Motor neuron (in vitro differentiated cells): Measurements from ENCODE around the gene SNX5. TPM values are rescaled to one million over a fixed set of nuclear protein-coding genes. Genes with fewer than 3 reads are reported as not detected.

Experiments used
- ATAC-seq, 8 experiments: fragments of 200-7000 bp; cut with Tn5 transposase; replicated peaks in 6 of 8; 2 replicates each; pipeline ENCODE4 v1.8.0; 2021; ENCODE audit warnings: mild to moderate bottlenecking in 8 of 8, moderate library complexity in 8 of 8
- H3K27ac ChIP-seq, 2 donors: fragments of 250-450 bp; sonication (Bioruptor Pico); 2 replicates each; pipeline ENCODE4 v1.9.0; 2021; ENCODE audit warnings: antibody characterized with exemption in 2 of 2, mild to moderate bottlenecking in 2 of 2, moderate library complexity in 1 of 2
- H3K4me1 ChIP-seq, 2 donors: fragments of 250-450 bp; sonication (Bioruptor Pico); replicated peaks in 1 of 2; 2 replicates each; pipeline ENCODE4 v1.6.1; 2021; ENCODE audit warnings: antibody characterized with exemption in 2 of 2, mild to moderate bottlenecking in 2 of 2, moderate library complexity in 1 of 2
- H3K4me3 ChIP-seq, 5 donors: fragments of 250-450 bp; sonication (Bioruptor Pico); 2 replicates each; pipeline ENCODE4 v1.9.0; 2021; ENCODE audit warnings: antibody characterized with exemption in 5 of 5, mild to moderate bottlenecking in 5 of 5, moderate library complexity in 4 of 5
- WGBS, 10 experiments: fragments of 450-650 bp; shearing (Covaris generic); methylation state at CpG; one replicate each; pipeline ENCODE4 v1.0.0; 2022; 5-methylcytosine and 5-hydroxymethylcytosine counted together
- in situ Hi-C, 9 experiments: fragments of 400-800 bp; cut with MboI; loops; one replicate each; pipeline ENCODE4 v1.15.0; 2021; ENCODE audit warnings: low sequenced_read_pairs in 9 of 9, low pct_unique_long_range_greater_than_20kb in 2 of 9; ENCODE audit not compliant: unreplicated experiment in 9 of 9
- total RNA-seq, 8 experiments: library from RNA; unstranded; fragments of 300-600 nt; gene quantifications; 2 replicates each; pipeline versions ENCODE4 v1.2.3 to v1.2.4, GENCODE V29; 2022

The SNX5 gene
- total RNA-seq, 8 experiments from 2014 or later: 41.7 to 199 (median 73.8) TPM

- no peak for ATAC-seq
- 89 to 100% methylated on average over 3 of the region's 3 CpGs; no CpG with 5 or more reads in 8 of the 10 experiments for WGBS, 10 experiments
- Histone ChIP-seq H3K4me3 (no peak overlapping the region), H3K4me1 (no peaks in the 10 kb centered on the region), H3K27ac (no peak overlapping the region)
- in situ Hi-C loops: no loop called here
Observed at GRCh38 chr20:17987988-17988387, 19.4 kb upstream of the SNX5 start.

- 75 to 100% (median 92%) methylated on average over 1 to 7 of the region's 7 CpGs for WGBS, 10 experiments
- ATAC-seq: no peak
- no peak overlapping the region for H3K4me3 ChIP-seq
- H3K4me1 ChIP-seq: no peaks in the 10 kb centered on the region
- in situ Hi-C loops: no loop called here
- H3K27ac ChIP-seq: no peak overlapping the region
Observed at GRCh38 chr20:17985388-17986018, 16.9 kb upstream of the SNX5 start.

- WGBS, 10 experiments: 86 to 100% (median 100%) methylated on average over 1 to 4 of the region's 6 CpGs; no CpG with 5 or more reads in 5 of the 10 experiments
- H3K4me3 ChIP-seq: no peak overlapping the region
- H3K4me1 ChIP-seq: peaks cover 16 to 28% of the 10 kb centered on the region in 2 donors
- in situ Hi-C loops: no loop called here
- ATAC-seq: no peak
- no peak overlapping the region for H3K27ac ChIP-seq
Observed at GRCh38 chr20:17976305-17976704, 7.7 kb upstream of the SNX5 start.

GRCh38 chr20:17972121-17972520, 3.5 kb upstream of the SNX5 start:
- H3K4me1 ChIP-seq: peaks cover 16 to 33% of the 10 kb centered on the region in 2 donors
- peak overlapping the region; percentile 64 to 83 (median 66) for H3K4me3 ChIP-seq
- no peak for ATAC-seq
- H3K27ac ChIP-seq: no peak overlapping the region
- WGBS, 10 experiments: 13 to 100% (median 82%) methylated on average over 1 to 2 of the region's 2 CpGs; no CpG with 5 or more reads in 3 of the 10 experiments
- in situ Hi-C loops: loop anchor here in 1 of 9 experiments (25.0 kb wide), 1 partner anchor 310 kb away; no protein-coding TSS in a partner anchor

GRCh38 chr20:17971300-17972013, 2.9 kb upstream of the SNX5 start:
- Histone ChIP-seq H3K4me1 (peaks cover 16 to 33% of the 10 kb centered on the region in 2 donors), H3K27ac (no peak overlapping the region), H3K4me3 (peak overlapping the region; percentile 64 to 83 (median 66))
- in situ Hi-C loops: loop anchor here in 1 of 9 experiments (25.0 kb wide), 1 partner anchor 309 kb away; no protein-coding TSS in a partner anchor
- 0 to 40% (median 7%) methylated on average over 1 to 6 of the region's 7 CpGs; no CpG with 5 or more reads in 5 of the 10 experiments for WGBS, 10 experiments
- ATAC-seq: peak in 1 of 8 experiments; percentile 1

- H3K4me3 ChIP-seq: peak overlapping the region; percentile 64 to 83 (median 66)
- peak in 1 of 8 experiments; percentile 0 for ATAC-seq
- peak overlapping the region in 1 of 2 donors; percentile 100 for H3K27ac ChIP-seq
- 0 to 60% (median 0%) methylated on average over 1 to 9 of the region's 9 CpGs for WGBS, 10 experiments
- in situ Hi-C loops: loop anchor here in 1 of 9 experiments (25.0 kb wide), 1 partner anchor 308 kb away; no protein-coding TSS in a partner anchor
- peaks cover 23 to 41% of the 10 kb centered on the region in 2 donors for H3K4me1 ChIP-seq
Observed at GRCh38 chr20:17969884-17970409, 1.4 kb upstream of the SNX5 start.

- 0 to 2% (median 0%) methylated on average over 3 to 16 of the region's 28 CpGs; no CpG with 5 or more reads in 2 of the 10 experiments for WGBS, 10 experiments
- Histone ChIP-seq H3K27ac (peak overlapping the region; percentile 9 to 100), H3K4me1 (peaks cover 26 to 44% of the 10 kb centered on the region in 2 donors), H3K4me3 (peak overlapping the region; percentile 64 to 83 (median 66))
- ATAC-seq: peak; percentile 3 to 18 (median 11)
- in situ Hi-C loops: loop anchor here in 1 of 9 experiments (25.0 kb wide), 1 partner anchor 307 kb away; no protein-coding TSS in a partner anchor
Observed at GRCh38 chr20:17969278-17969883, 787 bp upstream of the SNX5 start.

GRCh38 chr20:17967521-17968365, 851 bp downstream of the SNX5 start:
- peaks cover 11 to 32% of the 10 kb centered on the region in 2 donors for H3K4me1 ChIP-seq
- H3K4me3 ChIP-seq: peak overlapping the region; percentile 64 to 83 (median 66)
- peak in 2 of 8 experiments; percentile 11 to 15 for ATAC-seq
- peak overlapping the region; percentile 100 for H3K27ac ChIP-seq
- in situ Hi-C loops: loop anchor here in 1 of 9 experiments (25.0 kb wide), 1 partner anchor 305 kb away; no protein-coding TSS in a partner anchor
- 0 to 20% (median 0%) methylated on average over 3 to 19 of the region's 41 CpGs for WGBS, 10 experiments

- peak overlapping the region; percentile 64 to 83 (median 66) for H3K4me3 ChIP-seq
- no peak overlapping the region for H3K27ac ChIP-seq
- WGBS, 10 experiments: 0 to 11% (median 1%) methylated on average over 2 to 9 of the region's 9 CpGs
- ATAC-seq: no peak
- H3K4me1 ChIP-seq: peaks cover 11 to 24% of the 10 kb centered on the region in 2 donors
- in situ Hi-C loops: loop anchor here in 1 of 9 experiments (25.0 kb wide), 1 partner anchor 304 kb away; no protein-coding TSS in a partner anchor
Observed at GRCh38 chr20:17966432-17967310, 1.9 kb downstream of the SNX5 start.

- in situ Hi-C loops: loop anchor here in 1 of 9 experiments (25.0 kb wide), 1 partner anchor 303 kb away; no protein-coding TSS in a partner anchor
- ATAC-seq: no peak
- H3K4me3 ChIP-seq: no peak overlapping the region
- peaks cover 13 to 25% of the 10 kb centered on the region in 2 donors for H3K4me1 ChIP-seq
- 10 to 80% (median 45%) methylated on average over 2 to 8 of the region's 9 CpGs; no CpG with 5 or more reads in 1 of the 10 experiments for WGBS, 10 experiments
- H3K27ac ChIP-seq: no peak overlapping the region
Observed at GRCh38 chr20:17965042-17965697, 3.4 kb downstream of the SNX5 start.

- H3K27ac ChIP-seq: no peak overlapping the region
- ATAC-seq: no peak
- no peak overlapping the region for H3K4me3 ChIP-seq
- in situ Hi-C loops: loop anchor here in 1 of 9 experiments (25.0 kb wide), 1 partner anchor 302 kb away; no protein-coding TSS in a partner anchor
- H3K4me1 ChIP-seq: peaks cover 13 to 25% of the 10 kb centered on the region in 2 donors
- 50 to 92% (median 77%) methylated on average over 1 to 3 of the region's 3 CpGs; no CpG with 5 or more reads in 2 of the 10 experiments for WGBS, 10 experiments
Observed at GRCh38 chr20:17964632-17965031, 4.0 kb downstream of the SNX5 start.
